SK-N-SH (cell line): Measurements from ENCODE around the gene CRIM1. TPM values are rescaled to one million over a fixed set of nuclear protein-coding genes. Genes with fewer than 3 reads are reported as not detected.
"Not testable (repeated sequence)": the region's sequence is repeated elsewhere in the genome, so short reads cannot be mapped to it uniquely, and the experiment has no call there.

ENCODE experiments used
- CTCF ChIA-PET: fragments of 300-600, 350-600 bp; formaldehyde crosslinking; extraction: SDS; loops from one replicate; lab custom pipeline; 2021; lab: Yijun Ruan, JAX
- POLR2A ChIA-PET: fragments of 350-600 bp; sonication (Branson Sonifier 250); formaldehyde crosslinking; extraction: SDS; loops from one replicate; lab custom pipeline; 2020; ENCODE audit warnings: antibody characterized with exemption, inconsistent platforms; lab: Yijun Ruan, JAX
- DNase-seq: peaks from one replicate; pipeline ENCODE4 v3.0.0; 2012
- H2AFZ ChIP-seq: fragments of 200-600 bp; sonication (generic); 2 replicates; pipeline ENCODE4 v1.8.1; 2016; ENCODE audit warnings: antibody characterized with exemption, mild to moderate bottlenecking, low read depth
- H3F3A ChIP-seq: fragments of 200-600 bp; sonication (generic); replicated peaks from 2 replicates; pipeline ENCODE3; 2016; ENCODE audit warnings: antibody characterized with exemption, mild to moderate bottlenecking; ENCODE audit not compliant: insufficient read depth
- H3K27ac ChIP-seq, 2 experiments: fragments of 200-500 bp in 1 of 2; fragments of 200-600 bp in 1 of 2; sonication (Bioruptor generic) in 1 of 2; sonication (generic), shearing (Covaris generic) in 1 of 2; 2 replicates each; pipeline versions ENCODE4 v1.5.1 to v1.6.1; 2014 to 2016; ENCODE audit warnings: low read depth in 2 of 2, inconsistent platforms in 1 of 2, low read length in 1 of 2, mild to moderate bottlenecking in 1 of 2, mixed read lengths in 1 of 2
- H3K27me3 ChIP-seq: fragments of 200-600 bp; sonication (generic), shearing (Covaris generic); 2 replicates; pipeline ENCODE4 v1.6.1; 2016; ENCODE audit warnings: mixed run types; ENCODE audit not compliant: insufficient read depth
- H3K36me3 ChIP-seq, 2 experiments: fragments of 200-500 bp in 1 of 2; fragments of 200-600 bp in 1 of 2; sonication (Bioruptor generic) in 1 of 2; sonication (generic) in 1 of 2; replicated peaks in 1 of 2; 2 replicates each; pipeline versions ENCODE3 to v1.5.1; 2014 to 2016; ENCODE audit warnings: low read length in 1 of 2, mild to moderate bottlenecking in 1 of 2; ENCODE audit not compliant: insufficient read depth in 2 of 2, control insufficient read depth in 1 of 2
- H3K4me1 ChIP-seq, 2 experiments: fragments of 200-500 bp in 1 of 2; fragments of 200-600 bp in 1 of 2; sonication (Bioruptor generic) in 1 of 2; sonication (generic), shearing (Covaris generic) in 1 of 2; 2 replicates each; pipeline versions ENCODE4 v1.5.1 to v1.6.1; 2014 to 2016; ENCODE audit warnings: low read depth in 1 of 2, low read length in 1 of 2, mixed run types in 1 of 2; ENCODE audit not compliant: insufficient read depth in 2 of 2, control insufficient read depth in 1 of 2
- H3K4me2 ChIP-seq: fragments of 200-600 bp; sonication (generic), shearing (Covaris generic); 2 replicates; pipeline ENCODE4 v1.6.1; 2017; ENCODE audit warnings: mixed run types
- H3K4me3 ChIP-seq, 2 experiments: fragments of 200-500 bp in 1 of 2; fragments of 200-600 bp in 1 of 2; sonication (Bioruptor generic) in 1 of 2; sonication (generic), shearing (Covaris generic) in 1 of 2; 2 replicates each; pipeline versions ENCODE4 v1.5.1 to v1.8.1; 2014 to 2016; ENCODE audit warnings: low read depth in 2 of 2, inconsistent platforms in 1 of 2, low read length in 1 of 2, mild to moderate bottlenecking in 1 of 2, mixed read lengths in 1 of 2, moderate library complexity in 1 of 2
- H3K79me2 ChIP-seq: fragments of 200-600 bp; sonication (generic); 2 replicates; pipeline ENCODE4 v1.8.1; 2017; ENCODE audit warnings: mild to moderate bottlenecking; ENCODE audit not compliant: insufficient read depth
- H3K9ac ChIP-seq: fragments of 200-600 bp; sonication (generic); 2 replicates; pipeline ENCODE4 v1.6.1; 2017; ENCODE audit warnings: mixed run types
- H3K9me2 ChIP-seq: fragments of 200-600 bp; sonication (generic); 2 replicates; pipeline ENCODE4 v1.6.1; 2017; ENCODE audit warnings: mixed run types
- H3K9me3 ChIP-seq: fragments of 200-600 bp; sonication (generic); 2 replicates; pipeline ENCODE4 v1.6.1; 2017; ENCODE audit warnings: mixed run types, mild to moderate bottlenecking, moderate library complexity
- H4K20me1 ChIP-seq: fragments of 200-600 bp; sonication (generic); 2 replicates; pipeline ENCODE4 v1.6.1; 2017; ENCODE audit warnings: mild to moderate bottlenecking, mixed run types; ENCODE audit not compliant: insufficient read depth
- CHD2 ChIP-seq: fragments of 150-350 bp; IDR thresholded peaks from 2 replicates; pipeline ENCODE4 v1.6.1; 2018; ENCODE audit warnings: low read length; ENCODE audit not compliant: partially characterized antibody
- ELF1 ChIP-seq: IDR thresholded peaks from 2 replicates; pipeline ENCODE4 v1.4.0; 2012
- EZH2phosphoT487 ChIP-seq: fragments of 200-600 bp; sonication (generic); IDR thresholded peaks from 2 replicates; pipeline ENCODE4 v1.6.1; 2017; ENCODE audit warnings: low read depth, mixed run types, mild to moderate bottlenecking, antibody characterized with exemption, moderate library complexity, borderline replicate concordance
- FOSL2 ChIP-seq: IDR thresholded peaks from 2 replicates; pipeline ENCODE4 v1.4.0; 2012; ENCODE audit warnings: low read depth, mild to moderate bottlenecking, moderate library complexity, borderline replicate concordance
- FOXM1 ChIP-seq: IDR thresholded peaks from 2 replicates; pipeline ENCODE4 v1.4.0; 2012; ENCODE audit warnings: low read depth, mild to moderate bottlenecking
- NRF1 ChIP-seq: IDR thresholded peaks from 2 replicates; pipeline ENCODE4 v1.6.1; 2012; ENCODE audit warnings: low read depth, mild to moderate bottlenecking, low read length
- POLR2AphosphoS5 ChIP-seq: IDR thresholded peaks from 2 replicates; pipeline ENCODE4 v1.6.1; 2012; ENCODE audit warnings: low read depth, low read length
- RAD21 ChIP-seq: IDR thresholded peaks from 2 replicates; pipeline ENCODE4 v1.6.1; 2012; ENCODE audit warnings: mild to moderate bottlenecking, low read length
- RXRA ChIP-seq: IDR thresholded peaks from 2 replicates; pipeline ENCODE4 v1.4.0; 2012; ENCODE audit warnings: low read depth, mild to moderate bottlenecking, borderline replicate concordance
- TAF1 ChIP-seq: IDR thresholded peaks from 2 replicates; pipeline ENCODE4 v1.6.1; 2012; ENCODE audit warnings: low read depth, mild to moderate bottlenecking, low read length, moderate library complexity, borderline replicate concordance
- WGBS: methylation state at CpG from one replicate; pipeline ENCODE4 v1.1.6; 2017; ENCODE audit warnings: low lambda C conversion rate; 5-methylcytosine and 5-hydroxymethylcytosine counted together
- polyA plus RNA-seq, 3 experiments: library from polyadenylated mRNA; depleted of rRNA; stranded (reverse); fragments of >200 nt; gene quantifications; 2 replicates each; pipeline ENCODE4 v1.2.3, GENCODE V29; 2012
- TF ChIP-seq, protein P1 (sequence below): IDR thresholded peaks from 2 replicates; pipeline ENCODE4 v1.4.0; 2012; ENCODE audit warnings: low read depth, borderline replicate concordance
- TF ChIP-seq, protein P2 (sequence below): IDR thresholded peaks from 2 replicates; pipeline ENCODE4; 2012
- TF ChIP-seq, protein P3 (sequence below): fragments of 150-350 bp; IDR thresholded peaks from 2 replicates; pipeline ENCODE4 v1.6.1; 2017; ENCODE audit warnings: antibody characterized with exemption, low read length, low read depth, borderline replicate concordance

The CRIM1 gene
- polyA plus RNA-seq, 1 of the 3 experiments (the other 2 are of a cell fraction): 244 TPM

GRCh38 chr2:36355151-36355889 is at the start of gene CRIM1 (continued):
- TF ChIP-seq, protein P1, sequence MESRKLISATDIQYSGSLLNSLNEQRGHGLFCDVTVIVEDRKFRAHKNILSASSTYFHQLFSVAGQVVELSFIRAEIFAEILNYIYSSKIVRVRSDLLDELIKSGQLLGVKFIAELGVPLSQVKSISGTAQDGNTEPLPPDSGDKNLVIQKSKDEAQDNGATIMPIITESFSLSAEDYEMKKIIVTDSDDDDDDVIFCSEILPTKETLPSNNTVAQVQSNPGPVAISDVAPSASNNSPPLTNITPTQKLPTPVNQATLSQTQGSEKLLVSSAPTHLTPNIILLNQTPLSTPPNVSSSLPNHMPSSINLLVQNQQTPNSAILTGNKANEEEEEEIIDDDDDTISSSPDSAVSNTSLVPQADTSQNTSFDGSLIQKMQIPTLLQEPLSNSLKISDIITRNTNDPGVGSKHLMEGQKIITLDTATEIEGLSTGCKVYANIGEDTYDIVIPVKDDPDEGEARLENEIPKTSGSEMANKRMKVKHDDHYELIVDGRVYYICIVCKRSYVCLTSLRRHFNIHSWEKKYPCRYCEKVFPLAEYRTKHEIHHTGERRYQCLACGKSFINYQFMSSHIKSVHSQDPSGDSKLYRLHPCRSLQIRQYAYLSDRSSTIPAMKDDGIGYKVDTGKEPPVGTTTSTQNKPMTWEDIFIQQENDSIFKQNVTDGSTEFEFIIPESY: peak; percentile 8; the same call in 1 of the 2 replicates
- TF ChIP-seq RXRA: no peak
- TF ChIP-seq, protein P2, sequence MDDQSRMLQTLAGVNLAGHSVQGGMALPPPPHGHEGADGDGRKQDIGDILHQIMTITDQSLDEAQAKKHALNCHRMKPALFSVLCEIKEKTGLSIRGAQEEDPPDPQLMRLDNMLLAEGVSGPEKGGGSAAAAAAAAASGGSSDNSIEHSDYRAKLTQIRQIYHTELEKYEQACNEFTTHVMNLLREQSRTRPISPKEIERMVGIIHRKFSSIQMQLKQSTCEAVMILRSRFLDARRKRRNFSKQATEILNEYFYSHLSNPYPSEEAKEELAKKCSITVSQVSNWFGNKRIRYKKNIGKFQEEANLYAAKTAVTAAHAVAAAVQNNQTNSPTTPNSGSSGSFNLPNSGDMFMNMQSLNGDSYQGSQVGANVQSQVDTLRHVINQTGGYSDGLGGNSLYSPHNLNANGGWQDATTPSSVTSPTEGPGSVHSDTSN: peak; percentile 31; the same call in 1 of the 2 replicates
- TF ChIP-seq ELF1: no peak

DNA sequence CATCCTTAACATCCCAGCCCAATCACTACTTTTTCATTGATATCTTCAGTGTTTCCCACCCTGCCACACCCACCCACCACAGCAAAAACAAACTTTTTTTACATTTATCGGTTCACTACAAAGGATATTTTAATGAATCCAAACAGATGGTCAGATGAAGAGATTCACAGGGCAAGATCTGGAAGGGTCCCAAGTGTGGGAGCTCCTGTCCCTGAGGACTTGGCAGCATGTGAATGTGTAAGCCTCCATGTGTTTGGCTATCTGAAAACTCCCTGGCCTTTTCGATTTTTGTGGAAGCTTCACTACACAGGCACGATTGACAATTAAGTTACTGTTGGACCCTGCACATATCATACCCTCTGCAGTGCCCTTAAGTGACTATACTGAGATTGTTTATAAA is 48.1 kb upstream of the CRIM1 start:
- Histone ChIP-seq H4K20me1 (no peaks in the 10 kb centered on the region), H3K4me2 (no peak overlapping the region), H2AFZ (no peak overlapping the region), H3K27ac (no peak overlapping the region), H3K9ac (no peak overlapping the region), H3K4me1 (no peaks in the 10 kb centered on the region), H3F3A (no peaks in the 10 kb centered on the region), H3K79me2 (no peaks in the 10 kb centered on the region), H3K9me3 (no peaks in the 10 kb centered on the region), H3K36me3 (no peaks in the 10 kb centered on the region), H3K27me3 (peaks cover 18% of the 10 kb centered on the region), H3K4me3 (no peak overlapping the region), H3K9me2 (no peaks in the 10 kb centered on the region)
- TF ChIP-seq EZH2phosphoT487: no peak
- TF ChIP-seq RAD21: no peak
- no peak for TF ChIP-seq CHD2
- TF ChIP-seq NRF1: no peak
- TF ChIP-seq, protein P3, sequence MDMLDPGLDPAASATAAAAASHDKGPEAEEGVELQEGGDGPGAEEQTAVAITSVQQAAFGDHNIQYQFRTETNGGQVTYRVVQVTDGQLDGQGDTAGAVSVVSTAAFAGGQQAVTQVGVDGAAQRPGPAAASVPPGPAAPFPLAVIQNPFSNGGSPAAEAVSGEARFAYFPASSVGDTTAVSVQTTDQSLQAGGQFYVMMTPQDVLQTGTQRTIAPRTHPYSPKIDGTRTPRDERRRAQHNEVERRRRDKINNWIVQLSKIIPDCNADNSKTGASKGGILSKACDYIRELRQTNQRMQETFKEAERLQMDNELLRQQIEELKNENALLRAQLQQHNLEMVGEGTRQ: no peak
- TF ChIP-seq POLR2AphosphoS5: no peak
- no peak for TF ChIP-seq FOSL2
- no peak for TF ChIP-seq FOXM1
- no peak for TF ChIP-seq TAF1
- 7% methylated on average over 3 of the region's 3 CpGs for WGBS
- POLR2A ChIA-PET: no interaction called here
- CTCF ChIA-PET: no interaction called here
- DNase-seq: no peak

- CTCF ChIA-PET: interaction anchor here (1.2 to 1.6 kb wide), 2 partner anchors 15 to 24 kb away, joined by 3 to 4 read pairs; no protein-coding TSS in a partner anchor
- POLR2A ChIA-PET: not testable (repeated sequence)
- 2% methylated on average over 1 of the region's 1 CpG for WGBS
Measured at GRCh38 chr2:36310444-36310843, 45.1 kb upstream of the CRIM1 start.

More at GRCh38 chr2:36310444-36310843, 45.1 kb upstream of the CRIM1 start:
- not testable (repeated sequence) for H3K36me3 ChIP-seq, H3K79me2 ChIP-seq, H3K27ac ChIP-seq, H3K9me3 ChIP-seq, H3K4me1 ChIP-seq, H2AFZ ChIP-seq, H3K4me3 ChIP-seq, H3K4me2 ChIP-seq, H3F3A ChIP-seq, H3K9ac ChIP-seq, DNase-seq, H3K9me2 ChIP-seq, H4K20me1 ChIP-seq
- peaks cover 25% of the 10 kb centered on the region for H3K27me3 ChIP-seq
